DND-41 (cell line): ENCODE results near the gene IGSF1.

Experiments used
- ATAC-seq: fragments of 200-7000 bp; cut with Tn5 transposase; 3 replicates; pipeline ENCODE4 v1.9.1; 2021; ENCODE audit warnings: low read depth; ENCODE audit not compliant: insufficient read depth
- DNase-seq: peaks from one replicate; pipeline ENCODE4 v3.0.0-alpha.2; 2020
- H2AFZ ChIP-seq: 2 replicates; pipeline ENCODE4 v1.6.0; 2012; ENCODE audit warnings: low read depth, low read length
- H3K27ac ChIP-seq: 2 replicates; pipeline ENCODE4 v1.5.1; 2012; ENCODE audit warnings: low read length, inconsistent platforms
- H3K27me3 ChIP-seq: fragments of 200-600 bp; sonication (generic); 2 replicates; pipeline ENCODE4 v1.6.0; 2012; ENCODE audit warnings: low read length, mild to moderate bottlenecking, inconsistent platforms; ENCODE audit not compliant: insufficient read depth, poor library complexity
- H3K36me3 ChIP-seq: 2 replicates; pipeline ENCODE4 v1.5.1; 2012; ENCODE audit warnings: low read length, inconsistent platforms; ENCODE audit not compliant: insufficient read depth
- H3K4me1 ChIP-seq: 2 replicates; pipeline ENCODE4 v1.5.1; 2012; ENCODE audit warnings: mild to moderate bottlenecking, low read length; ENCODE audit not compliant: insufficient read depth
- H3K4me2 ChIP-seq: 2 replicates; pipeline ENCODE4 v1.6.0; 2012; ENCODE audit warnings: mild to moderate bottlenecking, moderate library complexity, low read length, inconsistent platforms; ENCODE audit not compliant: insufficient read depth
- H3K4me3 ChIP-seq, 2 experiments: fragments of 200-600 bp in 1 of 2; shearing (Covaris generic) in 1 of 2; 2 replicates each; pipeline ENCODE4 v1.5.1; 2012 to 2016; ENCODE audit warnings: inconsistent platforms in 2 of 2, low read length in 2 of 2, mild to moderate bottlenecking in 2 of 2, low read depth in 1 of 2, moderate library complexity in 1 of 2
- H3K79me2 ChIP-seq: 2 replicates; pipeline ENCODE4 v1.6.0; 2012; ENCODE audit warnings: low read length, inconsistent platforms; ENCODE audit not compliant: insufficient read depth
- H3K9ac ChIP-seq: 2 replicates; pipeline ENCODE4 v1.6.0; 2012; ENCODE audit warnings: low read depth, mild to moderate bottlenecking, inconsistent platforms, low read length, moderate library complexity
- H3K9me3 ChIP-seq: 2 replicates; pipeline ENCODE4 v1.5.1; 2012; ENCODE audit warnings: low read length, moderate library complexity, mild to moderate bottlenecking, inconsistent platforms; ENCODE audit not compliant: insufficient read depth, severe bottlenecking
- H4K20me1 ChIP-seq: 2 replicates; pipeline ENCODE4 v1.6.0; 2012; ENCODE audit warnings: low read length; ENCODE audit not compliant: insufficient read depth
- CTCF ChIP-seq: IDR thresholded peaks from 2 replicates; pipeline ENCODE4 v1.5.1; 2012; ENCODE audit warnings: borderline replicate concordance, low read length, moderate library complexity, mild to moderate bottlenecking; ENCODE audit not compliant: poor library complexity, severe bottlenecking; ENCODE audit errors: extremely low read depth
- EZH2 ChIP-seq: IDR thresholded peaks from 3 replicates; pipeline ENCODE4 v1.6.1; 2012; ENCODE audit warnings: borderline replicate concordance, low read depth, mild to moderate bottlenecking, moderate library complexity, low read length, inconsistent platforms; ENCODE audit not compliant: severe bottlenecking

IGSF1 gene

GRCh38 chrX:131289527-131289926 lies 421 bp upstream of the IGSF1 start:
- Histone ChIP-seq H3K4me2 (no peak overlapping the region), H3K79me2 (no peaks in the 10 kb centered on the region), H4K20me1 (no peaks in the 10 kb centered on the region), H2AFZ (no peak overlapping the region), H3K9me3 (no peaks in the 10 kb centered on the region), H3K4me1 (no peaks in the 10 kb centered on the region), H3K4me3 (no peak overlapping the region), H3K27me3 (no peaks in the 10 kb centered on the region), H3K27ac (no peak overlapping the region), H3K9ac (no peak overlapping the region), H3K36me3 (no peaks in the 10 kb centered on the region)
- DNase-seq (no peak), ATAC-seq (no peak)
- TF ChIP-seq CTCF: no peak
- TF ChIP-seq EZH2: no peak

- TF ChIP-seq CTCF (no peak), EZH2 (no peak)
- no peaks in the 10 kb centered on the region for H3K4me1 ChIP-seq
- ATAC-seq: no peak
- no peak overlapping the region for H3K27ac ChIP-seq
- H3K27me3 ChIP-seq: no peaks in the 10 kb centered on the region
- H3K4me2 ChIP-seq: no peak overlapping the region
- DNase-seq: no peak
- no peak overlapping the region for H2AFZ ChIP-seq
- no peaks in the 10 kb centered on the region for H3K79me2 ChIP-seq
- no peaks in the 10 kb centered on the region for H3K9me3 ChIP-seq
- H4K20me1 ChIP-seq: no peaks in the 10 kb centered on the region
- no peak overlapping the region for H3K4me3 ChIP-seq
- H3K36me3 ChIP-seq: no peaks in the 10 kb centered on the region
- H3K9ac ChIP-seq: no peak overlapping the region
These were observed 918 bp downstream of the IGSF1 start for GRCh38 chrX:131288188-131288587.

GRCh38 chrX:131287560-131288179 lies 1.4 kb downstream of the IGSF1 start:
- Histone ChIP-seq H3K79me2 (no peaks in the 10 kb centered on the region), H3K9ac (no peak overlapping the region), H3K36me3 (no peaks in the 10 kb centered on the region), H3K4me1 (no peaks in the 10 kb centered on the region), H3K27ac (no peak overlapping the region), H4K20me1 (no peaks in the 10 kb centered on the region), H2AFZ (no peak overlapping the region), H3K9me3 (no peaks in the 10 kb centered on the region), H3K4me3 (no peak overlapping the region), H3K4me2 (no peak overlapping the region), H3K27me3 (no peaks in the 10 kb centered on the region)
- DNase-seq: no peak
- ATAC-seq: no peak
- TF ChIP-seq CTCF (no peak), EZH2 (no peak)

GRCh38 chrX:131279617-131280016 lies 9.5 kb downstream of the IGSF1 start:
- TF ChIP-seq CTCF (no peak), EZH2 (no peak)
- no peaks in the 10 kb centered on the region for H3K79me2 ChIP-seq
- ATAC-seq (no peak), DNase-seq (no peak)
- H3K9me3 ChIP-seq: no peaks in the 10 kb centered on the region
- no peak overlapping the region for H3K4me3 ChIP-seq
- no peak overlapping the region for H3K27ac ChIP-seq
- H4K20me1 ChIP-seq: no peaks in the 10 kb centered on the region
- peaks cover 5% of the 10 kb centered on the region for H3K27me3 ChIP-seq
- no peak overlapping the region for H3K9ac ChIP-seq
- H3K4me2 ChIP-seq: no peak overlapping the region
- H3K36me3 ChIP-seq: no peaks in the 10 kb centered on the region
- H2AFZ ChIP-seq: no peak overlapping the region
- H3K4me1 ChIP-seq: no peaks in the 10 kb centered on the region
